ENCODE measurements around the gene WNT8B. TPM values are rescaled to one million over a fixed set of nuclear protein-coding genes. Genes with fewer than 3 reads are reported as not detected.

WNT8B gene
- total and polyA plus RNA-seq, 2 donors from 2014 or later: 0.60 TPM; not detected in 1

DNA sequence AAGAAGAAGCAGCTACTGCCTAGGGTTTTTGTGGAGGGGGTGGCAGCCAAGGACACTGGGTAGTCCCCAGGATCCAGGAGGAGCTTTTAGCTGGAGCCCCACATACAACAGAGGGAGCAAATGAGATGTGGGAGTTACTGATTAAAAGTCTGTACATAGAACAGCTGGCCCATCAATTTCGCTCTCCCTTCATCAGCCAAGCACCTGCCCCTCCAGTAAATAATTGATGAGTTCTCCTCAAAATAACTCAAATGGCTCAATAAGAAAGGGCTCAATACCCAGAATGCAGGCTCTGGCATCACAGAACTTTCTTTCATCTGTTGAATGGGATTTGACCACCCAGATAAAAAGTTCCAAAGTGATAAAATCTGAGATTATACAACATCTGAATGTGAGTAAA, 15.1 kb upstream of the WNT8B start:
- H3K9ac ChIP-seq (ENCODE audit: low read length in 3 of 3): no peak overlapping the region
- H3K9me3 ChIP-seq (ENCODE audit: control insufficient read depth in 2 of 3, insufficient read depth in 1 of 3, low read length in 3 of 3): peaks cover 0 to 3% (median 0%) of the 10 kb centered on the region in 3 donors
- H3K27ac ChIP-seq (ENCODE audit: low read depth in 2 of 2, low read length in 2 of 2): no peak overlapping the region
- DNase-seq (no peak), FAIRE-seq (no peak)
- H3K4me1 ChIP-seq (ENCODE audit: control insufficient read depth in 2 of 3, insufficient read depth in 2 of 3, low read depth in 1 of 3, low read length in 3 of 3): no peaks in the 10 kb centered on the region
- H3K4me3 ChIP-seq (ENCODE audit: low read length in 3 of 3): no peak overlapping the region
- no peaks in the 10 kb centered on the region for H3K36me3 ChIP-seq (ENCODE audit: control insufficient read depth in 2 of 3, insufficient read depth in 3 of 3, low read length in 3 of 3)
- H3K27me3 ChIP-seq (ENCODE audit: control insufficient read depth, insufficient read depth, low read length): no peaks in the 10 kb centered on the region
- TF ChIP-seq, protein P1, sequence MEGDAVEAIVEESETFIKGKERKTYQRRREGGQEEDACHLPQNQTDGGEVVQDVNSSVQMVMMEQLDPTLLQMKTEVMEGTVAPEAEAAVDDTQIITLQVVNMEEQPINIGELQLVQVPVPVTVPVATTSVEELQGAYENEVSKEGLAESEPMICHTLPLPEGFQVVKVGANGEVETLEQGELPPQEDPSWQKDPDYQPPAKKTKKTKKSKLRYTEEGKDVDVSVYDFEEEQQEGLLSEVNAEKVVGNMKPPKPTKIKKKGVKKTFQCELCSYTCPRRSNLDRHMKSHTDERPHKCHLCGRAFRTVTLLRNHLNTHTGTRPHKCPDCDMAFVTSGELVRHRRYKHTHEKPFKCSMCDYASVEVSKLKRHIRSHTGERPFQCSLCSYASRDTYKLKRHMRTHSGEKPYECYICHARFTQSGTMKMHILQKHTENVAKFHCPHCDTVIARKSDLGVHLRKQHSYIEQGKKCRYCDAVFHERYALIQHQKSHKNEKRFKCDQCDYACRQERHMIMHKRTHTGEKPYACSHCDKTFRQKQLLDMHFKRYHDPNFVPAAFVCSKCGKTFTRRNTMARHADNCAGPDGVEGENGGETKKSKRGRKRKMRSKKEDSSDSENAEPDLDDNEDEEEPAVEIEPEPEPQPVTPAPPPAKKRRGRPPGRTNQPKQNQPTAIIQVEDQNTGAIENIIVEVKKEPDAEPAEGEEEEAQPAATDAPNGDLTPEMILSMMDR (IDR thresholded peaks at IDR 0.05; ENCODE audit: borderline replicate concordance, extremely low read depth, insufficient read depth): no peak
- intact Hi-C loops (cut with DNase I): no loop called here

DNA sequence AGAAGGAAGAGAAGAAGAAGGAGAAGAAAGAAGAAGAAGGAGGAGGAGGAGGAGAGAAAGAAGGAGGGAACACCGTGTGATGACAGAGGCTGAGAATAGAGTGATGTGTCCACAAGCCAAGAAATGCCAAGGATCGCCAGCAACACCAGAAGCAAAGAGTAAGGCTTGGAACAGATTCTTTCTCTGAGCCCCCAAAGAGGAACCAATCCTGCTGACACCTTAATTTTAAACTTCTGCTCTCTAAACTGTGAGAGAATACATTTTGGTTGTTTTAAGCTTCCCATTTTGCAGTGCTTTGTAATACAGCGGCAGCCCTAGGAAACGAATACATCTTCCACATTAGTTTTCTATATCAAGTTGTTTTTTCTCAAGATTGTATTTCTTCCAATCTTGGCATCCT, 13.9 kb upstream of the WNT8B start:
- H3K27ac ChIP-seq (ENCODE audit: low read depth in 2 of 2, low read length in 2 of 2): no peak overlapping the region
- no peaks in the 10 kb centered on the region for H3K36me3 ChIP-seq (ENCODE audit: control insufficient read depth in 2 of 3, insufficient read depth in 3 of 3, low read length in 3 of 3)
- H3K4me3 ChIP-seq (ENCODE audit: low read length in 3 of 3): no peak overlapping the region
- H3K27me3 ChIP-seq (ENCODE audit: control insufficient read depth, insufficient read depth, low read length): no peaks in the 10 kb centered on the region
- intact Hi-C loops (cut with DNase I): no loop called here
- FAIRE-seq: no peak
- peaks cover 0 to 3% (median 0%) of the 10 kb centered on the region in 3 donors for H3K9me3 ChIP-seq (ENCODE audit: control insufficient read depth in 2 of 3, insufficient read depth in 1 of 3, low read length in 3 of 3)
- TF ChIP-seq, protein P1 (IDR thresholded peaks at IDR 0.05; ENCODE audit: borderline replicate concordance, extremely low read depth, insufficient read depth): no peak
- no peaks in the 10 kb centered on the region for H3K4me1 ChIP-seq (ENCODE audit: control insufficient read depth in 2 of 3, insufficient read depth in 2 of 3, low read depth in 1 of 3, low read length in 3 of 3)
- DNase-seq: no peak
- no peak overlapping the region for H3K9ac ChIP-seq (ENCODE audit: low read length in 3 of 3)

DNA sequence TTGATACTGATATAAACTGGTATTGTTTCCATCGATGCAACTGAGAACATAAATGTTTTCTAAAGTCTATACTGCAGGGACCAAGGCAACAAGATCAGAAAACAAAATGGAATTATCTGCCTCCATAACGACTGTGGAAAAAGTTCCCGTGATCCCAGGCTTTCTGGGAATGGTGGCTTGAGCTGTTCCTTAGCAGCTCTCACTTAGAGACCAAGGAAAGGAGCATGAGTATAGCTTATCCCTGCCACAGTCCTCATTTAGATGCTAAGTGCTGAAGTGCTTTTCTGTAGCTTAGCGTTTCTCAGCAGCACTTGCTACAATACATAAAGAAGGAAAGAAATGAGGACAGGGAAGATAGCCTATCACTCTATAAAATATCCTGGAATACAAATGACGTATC, 5.5 kb downstream of the WNT8B start:
- Histone ChIP-seq H3K9ac (ENCODE audit: low read length in 3 of 3) (no peak overlapping the region), H3K4me1 (ENCODE audit: control insufficient read depth in 2 of 3, insufficient read depth in 2 of 3, low read depth in 1 of 3, low read length in 3 of 3) (no peaks in the 10 kb centered on the region), H3K36me3 (ENCODE audit: control insufficient read depth in 2 of 3, insufficient read depth in 3 of 3, low read length in 3 of 3) (no peaks in the 10 kb centered on the region), H3K27ac (ENCODE audit: low read depth in 2 of 2, low read length in 2 of 2) (no peak overlapping the region), H3K9me3 (ENCODE audit: control insufficient read depth in 2 of 3, insufficient read depth in 1 of 3, low read length in 3 of 3) (no peaks in the 10 kb centered on the region), H3K27me3 (ENCODE audit: control insufficient read depth, insufficient read depth, low read length) (no peaks in the 10 kb centered on the region), H3K4me3 (ENCODE audit: low read length in 3 of 3) (no peak overlapping the region)
- intact Hi-C loops (cut with DNase I): no loop called here
- TF ChIP-seq, protein P1 (IDR thresholded peaks at IDR 0.05; ENCODE audit: borderline replicate concordance, extremely low read depth, insufficient read depth): no peak
- DNase-seq: no peak
- no peak for FAIRE-seq

DNA sequence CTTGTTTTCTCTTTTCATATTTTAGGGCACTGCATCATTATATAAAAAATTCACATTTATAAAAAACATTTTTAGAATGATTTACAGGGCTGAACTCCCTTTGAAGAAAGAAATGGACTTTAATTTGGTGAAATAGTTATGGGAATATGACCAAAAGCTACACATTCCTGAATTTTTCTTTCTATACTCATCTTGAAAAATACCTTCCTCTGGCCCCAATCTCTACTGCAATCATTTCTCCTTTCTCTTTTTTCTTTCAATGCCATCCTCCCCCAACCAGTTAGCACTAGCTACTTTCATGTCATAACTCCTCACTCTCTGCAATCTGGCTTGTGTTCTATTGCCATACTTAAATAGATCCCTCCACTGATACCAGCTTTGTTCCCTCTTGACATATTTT, 6.2 kb downstream of the WNT8B start:
- no peak overlapping the region for H3K27ac ChIP-seq (ENCODE audit: low read depth in 2 of 2, low read length in 2 of 2)
- TF ChIP-seq, protein P1 (IDR thresholded peaks at IDR 0.05; ENCODE audit: borderline replicate concordance, extremely low read depth, insufficient read depth): no peak
- H3K4me1 ChIP-seq (ENCODE audit: control insufficient read depth in 2 of 3, insufficient read depth in 2 of 3, low read depth in 1 of 3, low read length in 3 of 3): no peaks in the 10 kb centered on the region
- H3K27me3 ChIP-seq (ENCODE audit: control insufficient read depth, insufficient read depth, low read length): no peaks in the 10 kb centered on the region
- no peak for FAIRE-seq
- no peak overlapping the region for H3K9ac ChIP-seq (ENCODE audit: low read length in 3 of 3)
- H3K9me3 ChIP-seq (ENCODE audit: control insufficient read depth in 2 of 3, insufficient read depth in 1 of 3, low read length in 3 of 3): no peaks in the 10 kb centered on the region
- no peaks in the 10 kb centered on the region for H3K36me3 ChIP-seq (ENCODE audit: control insufficient read depth in 2 of 3, insufficient read depth in 3 of 3, low read length in 3 of 3)
- no peak overlapping the region for H3K4me3 ChIP-seq (ENCODE audit: low read length in 3 of 3)
- DNase-seq: no peak
- intact Hi-C loops (cut with DNase I): no loop called here
